ENCODE data around the gene TMPRSS6. TPM values are rescaled to one million over a fixed set of nuclear protein-coding genes. Genes with fewer than 3 reads are reported as not detected.

The TMPRSS6 gene
- polyA plus RNA-seq, 3 donors = 0.24 to 0.53 (median 0.44) TPM

GRCh38 chr22:37051391-37052385 lies 57.8 kb downstream of the TMPRSS6 start, which contains the start of gene KCTD17:
TSS of gene KCTD17 (plus strand) at chr22:37051742. CDS start at chr22:37051761, 19 bp downstream.
- DNase-seq = peak; percentile 62

- DNase-seq = no peak
Observed at GRCh38 chr22:37050913-37051312, 58.6 kb downstream of the TMPRSS6 start.

GRCh38 chr22:37049224-37049623 lies 60.3 kb downstream of the TMPRSS6 start:
- DNase-seq = no peak

GRCh38 chr22:37048133-37048532 lies 61.4 kb downstream of the TMPRSS6 start:
- no peak for DNase-seq

- no peak for DNase-seq
Observed at GRCh38 chr22:37047006-37047405, 62.5 kb downstream of the TMPRSS6 start.

GRCh38 chr22:37046589-37046988 lies 62.9 kb downstream of the TMPRSS6 start:
- no peak for DNase-seq

- no peak for DNase-seq
Observed at GRCh38 chr22:37045958-37046357, 63.6 kb downstream of the TMPRSS6 start.

- no peak for DNase-seq
Observed at GRCh38 chr22:37044634-37045625, 64.6 kb downstream of the TMPRSS6 start.

GRCh38 chr22:37043828-37044538 lies 65.5 kb downstream of the TMPRSS6 start:
- no peak for DNase-seq

GRCh38 chr22:37043209-37043827 lies 66.2 kb downstream of the TMPRSS6 start:
- DNase-seq = no peak

GRCh38 chr22:37039466-37039865 lies 70.0 kb downstream of the TMPRSS6 start:
- no peak for DNase-seq

GRCh38 chr22:37037669-37038068 lies 71.8 kb downstream of the TMPRSS6 start:
- DNase-seq = no peak

GRCh38 chr22:37036655-37037377 lies 72.7 kb downstream of the TMPRSS6 start:
- no peak for DNase-seq

GRCh38 chr22:37033605-37034430 lies 75.7 kb downstream of the TMPRSS6 start:
- DNase-seq = no peak

- peak; percentile 62 for DNase-seq
Observed at GRCh38 chr22:37032535-37033460, 76.7 kb downstream of the TMPRSS6 start.

- no peak for DNase-seq
Observed at GRCh38 chr22:37032134-37032534, 77.4 kb downstream of the TMPRSS6 start.

- no peak for DNase-seq
Observed at GRCh38 chr22:37030560-37031281, 78.8 kb downstream of the TMPRSS6 start.
